DOHH2 (cell line): ENCODE measurements around the gene PMF1.

Experiments used
- CTCF ChIP-seq: fragments of 200-600 bp; sonication (generic); IDR thresholded peaks from one replicate; pipeline ENCODE4 v1.5.1; 2014; ENCODE audit warnings: antibody characterized with exemption, mild to moderate bottlenecking, low read depth, low read length; ENCODE audit not compliant: poor library complexity, severe bottlenecking
- EZH2phosphoT487 ChIP-seq: fragments of 200-600 bp; sonication (generic); IDR thresholded peaks from 2 replicates; pipeline ENCODE4 v1.6.1; 2017; ENCODE audit warnings: borderline replicate concordance, mild to moderate bottlenecking, antibody characterized with exemption, low read length, moderate library complexity, mixed read lengths

GRCh38 chr1:156282479-156283222, 69.8 kb downstream of the PMF1 start, which contains the start of gene SMG5:
- TF ChIP-seq CTCF (no peak), EZH2phosphoT487 (no peak)
